HCT116 (cell line): Measurements from ENCODE around the gene KCNJ4. TPM values are rescaled to one million over a fixed set of nuclear protein-coding genes. Genes with fewer than 3 reads are reported as not detected.

Source experiments
- ATAC-seq: fragments of 200-7000 bp; cut with Tn5 transposase; 2 replicates; pipeline ENCODE4 v1.9.1; 2020; ENCODE audit warnings: mild to moderate bottlenecking, moderate library complexity
- BruUV-seq: library from RNA; stranded (reverse); fragments of 400-500 nt; replicated peaks from 2 replicates; lab custom pipeline; 2021; lab: Mats Ljungman, UMichigan
- CTCF ChIA-PET: fragments of 300-600 bp; sonication (Branson Sonifier 250); formaldehyde crosslinking; loops from one replicate; lab custom pipeline; 2021; ENCODE audit warnings: antibody characterized with exemption; lab: Charles Lee
- POLR2A ChIA-PET: fragments of 300-600, 350-600 bp; sonication (Branson Sonifier 250); formaldehyde crosslinking; loops from one replicate; lab custom pipeline; 2021; ENCODE audit warnings: antibody characterized with exemption; lab: Charles Lee
- RAD21 ChIA-PET, 2 experiments: fragments of 300-600 bp; sonication (Branson Sonifier 250); formaldehyde crosslinking; loops; one replicate each; lab custom pipeline; 2023; ENCODE audit warnings: low total read pairs in 2 of 2; ENCODE audit not compliant: uncharacterized antibody in 2 of 2, unreplicated experiment in 2 of 2, low non-redundant PET in 1 of 2; lab: Charles Lee
- DNase-seq: peaks from one replicate; pipeline ENCODE4 v3.0.0-alpha.2; 2010; ENCODE audit warnings: low read depth, low spot score
- H2AFZ ChIP-seq: fragments of 200-600 bp; shearing (Covaris generic), sonication (generic); 2 replicates; pipeline ENCODE4 v1.6.1; 2017; ENCODE audit warnings: low read depth, mixed run types, mixed read lengths, antibody characterized with exemption, low read length; ENCODE audit not compliant: poor library complexity, severe bottlenecking
- H3K27ac ChIP-seq: 2 replicates; pipeline ENCODE4 v1.5.1; 2012; ENCODE audit warnings: low read depth, low read length
- H3K27me3 ChIP-seq: fragments of 200-600 bp; sonication (generic); 2 replicates; pipeline ENCODE4 v1.6.1; 2016; ENCODE audit warnings: mixed run types, low read length, mixed read lengths; ENCODE audit not compliant: insufficient read depth
- H3K36me3 ChIP-seq, 2 experiments: fragments of 200-500 bp in 1 of 2; fragments of 200-600 bp in 1 of 2; sonication (Bioruptor generic) in 1 of 2; sonication (generic) in 1 of 2; 2 replicates each; pipeline versions ENCODE4 v1.5.1 to v1.6.1; 2014 to 2016; ENCODE audit warnings: low read length in 2 of 2, inconsistent platforms in 1 of 2, mixed read lengths in 1 of 2, mixed run types in 1 of 2; ENCODE audit not compliant: insufficient read depth in 2 of 2, control insufficient read depth in 1 of 2
- H3K4me1 ChIP-seq, 2 experiments: fragments of 200-600 bp in 1 of 2; sonication (generic) in 1 of 2; 2 replicates each; pipeline versions ENCODE4 v1.5.1 to v1.6.1; 2012 to 2017; ENCODE audit warnings: low read length in 2 of 2, inconsistent platforms in 1 of 2, mild to moderate bottlenecking in 1 of 2, mixed read lengths in 1 of 2, mixed run types in 1 of 2, moderate library complexity in 1 of 2; ENCODE audit not compliant: insufficient read depth in 2 of 2, control insufficient read depth in 1 of 2
- H3K4me2 ChIP-seq: fragments of 200-600 bp; sonication (generic); 2 replicates; pipeline ENCODE4 v1.6.1; 2017; ENCODE audit warnings: mixed run types, low read length, mixed read lengths
- H3K4me3 ChIP-seq, 2 experiments: fragments of 200-600 bp in 1 of 2; sonication (generic) in 1 of 2; replicated peaks in 1 of 2; 2 replicates each; pipeline ENCODE4 v1.5.1; 2011 to 2016; ENCODE audit warnings: low read length in 2 of 2, control low read depth in 1 of 2, low read depth in 1 of 2, mild to moderate bottlenecking in 1 of 2, mixed read lengths in 1 of 2, mixed run types in 1 of 2
- H3K79me2 ChIP-seq: fragments of 200-600 bp; sonication (generic); 2 replicates; pipeline ENCODE4 v1.6.1; 2017; ENCODE audit warnings: mild to moderate bottlenecking, mixed run types, low read length, moderate library complexity, mixed read lengths; ENCODE audit not compliant: insufficient read depth
- H3K9ac ChIP-seq: fragments of 200-600 bp; sonication (generic); 2 replicates; pipeline ENCODE4 v1.6.1; 2016; ENCODE audit warnings: low read length, mixed read lengths
- H3K9me2 ChIP-seq: fragments of 200-600 bp; sonication (generic), shearing (Covaris generic); 2 replicates; pipeline ENCODE4 v1.6.1; 2017; ENCODE audit warnings: mixed run types, mild to moderate bottlenecking, moderate library complexity; ENCODE audit not compliant: insufficient read depth
- H3K9me3 ChIP-seq, 2 experiments: fragments of 200-500 bp in 1 of 2; fragments of 200-600 bp in 1 of 2; sonication (Bioruptor generic) in 1 of 2; sonication (generic) in 1 of 2; 2 replicates each; pipeline ENCODE4 v1.6.1; 2014 to 2017; ENCODE audit warnings: low read length in 2 of 2, mixed read lengths in 2 of 2, inconsistent platforms in 1 of 2, low read depth in 1 of 2, mild to moderate bottlenecking in 1 of 2, mixed run types in 1 of 2, moderate library complexity in 1 of 2; ENCODE audit not compliant: control insufficient read depth in 1 of 2, insufficient read depth in 1 of 2
- H4K20me1 ChIP-seq: fragments of 200-600 bp; sonication (generic), shearing (Covaris generic); 2 replicates; pipeline ENCODE4 v1.6.1; 2017; ENCODE audit warnings: mixed run types, mild to moderate bottlenecking, moderate library complexity; ENCODE audit not compliant: insufficient read depth
- EZH2 ChIP-seq: fragments of 200-600 bp; sonication (generic); IDR thresholded peaks from 2 replicates; pipeline ENCODE4 v1.6.1; 2017; ENCODE audit warnings: antibody characterized with exemption, mixed run types
- EZH2phosphoT487 ChIP-seq: fragments of 200-600 bp; IDR thresholded peaks from 2 replicates; pipeline ENCODE4 v1.6.1; 2018; ENCODE audit warnings: antibody characterized with exemption, borderline replicate concordance
- SP1 ChIP-seq: IDR thresholded peaks from 2 replicates; pipeline ENCODE4 v1.6.1; 2012; ENCODE audit warnings: low read depth
- intact Hi-C: fragments of 100-400 bp; cut with micrococcal nuclease; formaldehyde crosslinking; loops from 2 replicates; pipeline ENCODE4 v1.10.0; 2022
- total RNA-seq: library from RNA; stranded (reverse); gene quantifications from one replicate; pipeline ENCODE4 v1.2.1, GENCODE V29; 2021; ENCODE audit not compliant: unreplicated experiment
- TF ChIP-seq, protein P1 (sequence below): IDR thresholded peaks from 2 replicates; pipeline ENCODE4 v1.6.1; 2012
- TF ChIP-seq, protein P2 (sequence below), 3 experiments: fragments of 200-600 bp in 1 of 3; sonication (generic) in 1 of 3; IDR thresholded peaks in 2 of 3; conservative IDR thresholded peaks in 1 of 3; 2 replicates each; pipeline ENCODE4 v1.5.1; 2012 to 2017; ENCODE audit warnings: low read depth in 2 of 3, low read length in 2 of 3, antibody characterized with exemption in 1 of 3, borderline replicate concordance in 1 of 3, control low read depth in 1 of 3, mild to moderate bottlenecking in 1 of 3, mixed read lengths in 1 of 3, mixed run types in 1 of 3, moderate library complexity in 1 of 3; ENCODE audit not compliant: insufficient read depth in 1 of 3

Gene KCNJ4
- total RNA-seq, 1 experiment from 2014 or later: not detected

DNA sequence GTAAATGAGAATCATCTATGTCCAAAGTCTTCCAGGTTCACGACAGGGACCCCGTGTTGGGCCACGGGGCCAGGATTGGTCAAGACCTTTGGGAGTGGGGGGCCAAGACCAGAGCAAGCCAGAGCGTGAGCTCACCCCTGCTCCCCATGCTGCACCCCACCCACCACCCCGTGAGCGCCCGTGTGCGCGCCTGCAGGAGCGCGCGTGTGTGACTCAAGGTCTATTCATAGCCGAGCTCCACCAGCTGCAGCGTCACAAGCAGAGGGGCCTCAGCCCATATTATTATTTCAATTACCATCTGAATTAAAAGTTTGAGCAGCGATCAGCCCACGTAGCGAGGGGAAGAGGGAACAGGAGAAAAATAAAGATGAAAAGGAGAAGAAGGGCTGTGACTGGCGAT is 5.2 kb downstream of the KCNJ4 start:
- no peaks in the 10 kb centered on the region for H3K36me3 ChIP-seq
- TF ChIP-seq EZH2phosphoT487: no peak
- no peak for TF ChIP-seq SP1
- TF ChIP-seq, protein P1, sequence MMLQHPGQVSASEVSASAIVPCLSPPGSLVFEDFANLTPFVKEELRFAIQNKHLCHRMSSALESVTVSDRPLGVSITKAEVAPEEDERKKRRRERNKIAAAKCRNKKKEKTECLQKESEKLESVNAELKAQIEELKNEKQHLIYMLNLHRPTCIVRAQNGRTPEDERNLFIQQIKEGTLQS: no peak
- TF ChIP-seq EZH2: no peak
- H4K20me1 ChIP-seq: no peaks in the 10 kb centered on the region
- no peaks in the 10 kb centered on the region for H3K79me2 ChIP-seq
- no peaks in the 10 kb centered on the region for H3K9me3 ChIP-seq
- no peak overlapping the region for H3K9ac ChIP-seq
- ATAC-seq: no peak
- CTCF ChIA-PET: no interaction called here
- H3K4me1 ChIP-seq: no peaks in the 10 kb centered on the region
- no peak overlapping the region for H3K27ac ChIP-seq
- intact Hi-C loops: no loop called here
- no peak overlapping the region for H3K4me3 ChIP-seq
- DNase-seq: no peak
- no peaks in the 10 kb centered on the region for H3K9me2 ChIP-seq
- POLR2A ChIA-PET: no interaction called here
- no peaks in the 10 kb centered on the region for H3K27me3 ChIP-seq
- no peak overlapping the region for H2AFZ ChIP-seq
- no TSS peak for BruUV-seq
- H3K4me2 ChIP-seq: no peak overlapping the region
- RAD21 ChIA-PET: no interaction called here

DNA sequence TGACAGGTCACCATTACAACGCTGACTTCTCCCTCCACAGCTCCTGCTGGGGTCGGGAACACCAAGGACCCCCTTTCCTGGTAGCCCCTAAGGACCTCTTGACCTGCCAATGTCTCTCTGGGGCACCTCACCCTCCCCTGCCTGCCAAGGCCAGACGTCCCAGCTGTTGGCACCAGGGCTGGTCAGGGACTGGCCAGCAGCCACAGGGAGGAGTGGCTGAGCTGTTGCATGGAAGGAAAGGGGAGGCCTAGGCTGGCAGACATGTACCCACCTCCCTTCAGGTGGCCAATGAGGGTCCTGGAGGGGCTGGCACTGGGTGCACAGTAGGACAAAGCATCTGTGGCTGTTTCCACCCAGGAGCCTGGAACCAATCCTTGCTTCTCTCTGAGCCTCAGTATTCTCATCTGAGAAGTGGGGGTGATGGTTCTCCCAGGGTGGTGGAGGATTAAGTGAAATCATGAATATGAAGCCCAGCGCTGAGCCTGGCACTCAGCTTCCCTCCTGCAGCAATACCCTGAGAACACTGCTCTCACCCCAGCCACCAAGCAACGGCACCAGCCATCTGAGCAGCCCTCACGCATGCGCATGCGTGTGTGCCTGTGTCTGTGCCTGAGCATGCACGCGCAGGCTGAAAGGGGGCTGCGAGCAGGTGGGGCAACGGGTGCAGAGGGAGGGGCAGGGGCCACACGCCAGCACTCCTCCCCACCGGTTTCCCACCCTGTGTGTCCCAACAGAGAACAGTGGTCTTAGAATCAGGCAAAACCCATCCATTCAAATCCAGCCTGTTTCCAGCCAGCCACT is 5.9 kb downstream of the KCNJ4 start:
- Histone ChIP-seq H4K20me1 (no peaks in the 10 kb centered on the region), H3K27me3 (no peaks in the 10 kb centered on the region), H2AFZ (no peak overlapping the region), H3K9ac (no peak overlapping the region), H3K4me3 (no peak overlapping the region), H3K27ac (no peak overlapping the region), H3K79me2 (no peaks in the 10 kb centered on the region), H3K9me2 (no peaks in the 10 kb centered on the region), H3K4me1 (no peaks in the 10 kb centered on the region), H3K4me2 (no peak overlapping the region), H3K36me3 (no peaks in the 10 kb centered on the region), H3K9me3 (no peaks in the 10 kb centered on the region)
- POLR2A ChIA-PET: no interaction called here
- intact Hi-C loops: no loop called here
- RAD21 ChIA-PET: no interaction called here
- DNase-seq (no peak), ATAC-seq (no peak)
- TF ChIP-seq, protein P2, sequence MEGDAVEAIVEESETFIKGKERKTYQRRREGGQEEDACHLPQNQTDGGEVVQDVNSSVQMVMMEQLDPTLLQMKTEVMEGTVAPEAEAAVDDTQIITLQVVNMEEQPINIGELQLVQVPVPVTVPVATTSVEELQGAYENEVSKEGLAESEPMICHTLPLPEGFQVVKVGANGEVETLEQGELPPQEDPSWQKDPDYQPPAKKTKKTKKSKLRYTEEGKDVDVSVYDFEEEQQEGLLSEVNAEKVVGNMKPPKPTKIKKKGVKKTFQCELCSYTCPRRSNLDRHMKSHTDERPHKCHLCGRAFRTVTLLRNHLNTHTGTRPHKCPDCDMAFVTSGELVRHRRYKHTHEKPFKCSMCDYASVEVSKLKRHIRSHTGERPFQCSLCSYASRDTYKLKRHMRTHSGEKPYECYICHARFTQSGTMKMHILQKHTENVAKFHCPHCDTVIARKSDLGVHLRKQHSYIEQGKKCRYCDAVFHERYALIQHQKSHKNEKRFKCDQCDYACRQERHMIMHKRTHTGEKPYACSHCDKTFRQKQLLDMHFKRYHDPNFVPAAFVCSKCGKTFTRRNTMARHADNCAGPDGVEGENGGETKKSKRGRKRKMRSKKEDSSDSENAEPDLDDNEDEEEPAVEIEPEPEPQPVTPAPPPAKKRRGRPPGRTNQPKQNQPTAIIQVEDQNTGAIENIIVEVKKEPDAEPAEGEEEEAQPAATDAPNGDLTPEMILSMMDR (IDR thresholded peaks at IDR 0.05 in 2 of 3, conservative IDR thresholded peaks at IDR 0.05 in 1 of 3; ENCODE audit: borderline replicate concordance in 1 of 3, insufficient read depth in 1 of 3, low read depth in 2 of 3, low read length in 2 of 3): no peak
- CTCF ChIA-PET: no interaction called here
- BruUV-seq: no TSS peak
